Upper lobe of left lung (tissue), 6 donors: ENCODE data around the gene HSD11B2. TPM values are rescaled to one million over a fixed set of nuclear protein-coding genes. Genes with fewer than 3 reads are reported as not detected.

Experiments used
- ATAC-seq, 2 donors: fragments of 200-7000 bp; cut with Tn5 transposase; one replicate each; pipeline ENCODE4 v1.9.1; 2022; ENCODE audit warnings: mild to moderate bottlenecking in 2 of 2, moderate library complexity in 2 of 2; ENCODE audit not compliant: low FRiP score in 2 of 2
- DNase-seq, 2 donors: peaks; one replicate each; pipeline ENCODE4 v3.0.0-alpha.2; 2019 to 2020
- H3K27ac ChIP-seq, 4 donors: fragments of 200-600 bp; sonication (generic); one replicate each; pipeline ENCODE4 v1.5.1; 2016 to 2019
- H3K27me3 ChIP-seq, 4 donors: fragments of 200-600 bp; sonication (generic); one replicate each; pipeline ENCODE4 v1.5.1; 2017 to 2019
- H3K36me3 ChIP-seq, 4 donors: fragments of 200-600 bp; sonication (generic); one replicate each; pipeline ENCODE4 v1.5.1; 2016 to 2019
- H3K4me1 ChIP-seq, 4 donors: fragments of 200-600 bp; sonication (generic); one replicate each; pipeline ENCODE4 v1.5.1; 2018 to 2019
- H3K4me3 ChIP-seq, 4 donors: fragments of 200-600 bp; sonication (generic); one replicate each; pipeline ENCODE4 v1.5.1; 2017 to 2019; ENCODE audit warnings: mild to moderate bottlenecking in 2 of 4, moderate library complexity in 1 of 4
- H3K9me3 ChIP-seq, 4 donors: fragments of 200-600 bp; sonication (generic); one replicate each; pipeline ENCODE4 v1.5.1; 2018 to 2019
- EP300 ChIP-seq, 4 donors: sonication (generic); formaldehyde crosslinking; IDR thresholded peaks; one replicate each; pipeline ENCODE4 v1.5.1; 2017; ENCODE audit warnings: antibody characterized with exemption in 4 of 4, control low read depth in 2 of 4
- POLR2A ChIP-seq, 4 donors: fragments of 450-650 bp; IDR thresholded peaks; one replicate each; pipeline ENCODE4 v1.5.1; 2016 to 2017; ENCODE audit warnings: antibody characterized with exemption in 4 of 4, mild to moderate bottlenecking in 2 of 4
- POLR2AphosphoS5 ChIP-seq, 2 donors: sonication (generic); formaldehyde crosslinking; IDR thresholded peaks; one replicate each; pipeline ENCODE4 v1.5.1; 2017; ENCODE audit warnings: antibody characterized with exemption in 2 of 2
- WGBS, 2 donors: methylation state at CpG; one replicate each; pipeline ENCODE4 v1.1.5; 2017 to 2018; 5-methylcytosine and 5-hydroxymethylcytosine counted together
- total RNA-seq, 6 donors: library from RNA; depleted of rRNA in 4 of 6; stranded (reverse); fragments of >200 nt in 4 of 6; gene quantifications; one replicate each; pipeline versions ENCODE4 v1.1.0 to v1.2.1, GENCODE V29; 2016 to 2021
- TF ChIP-seq, protein P1 (sequence below), 6 experiments: fragments of 450-650 bp in 4 of 6; fragments of 200-600 bp in 2 of 6; sonication (generic) in 2 of 6; IDR thresholded peaks; one replicate each; pipeline ENCODE4 v1.5.1; 2016 to 2019; ENCODE audit warnings: antibody characterized with exemption in 6 of 6
- donor health status: DM: no; HTN: no; CAD: no; lungs with moderate emphysema.
- donor health status: DM: no; HTN: yes; CAD: no; lungs with severe emphysema.

HSD11B2 gene
- total RNA-seq, 6 donors from 2014 or later, result 0.78 to 5.0 (median 1.6) TPM

DNA sequence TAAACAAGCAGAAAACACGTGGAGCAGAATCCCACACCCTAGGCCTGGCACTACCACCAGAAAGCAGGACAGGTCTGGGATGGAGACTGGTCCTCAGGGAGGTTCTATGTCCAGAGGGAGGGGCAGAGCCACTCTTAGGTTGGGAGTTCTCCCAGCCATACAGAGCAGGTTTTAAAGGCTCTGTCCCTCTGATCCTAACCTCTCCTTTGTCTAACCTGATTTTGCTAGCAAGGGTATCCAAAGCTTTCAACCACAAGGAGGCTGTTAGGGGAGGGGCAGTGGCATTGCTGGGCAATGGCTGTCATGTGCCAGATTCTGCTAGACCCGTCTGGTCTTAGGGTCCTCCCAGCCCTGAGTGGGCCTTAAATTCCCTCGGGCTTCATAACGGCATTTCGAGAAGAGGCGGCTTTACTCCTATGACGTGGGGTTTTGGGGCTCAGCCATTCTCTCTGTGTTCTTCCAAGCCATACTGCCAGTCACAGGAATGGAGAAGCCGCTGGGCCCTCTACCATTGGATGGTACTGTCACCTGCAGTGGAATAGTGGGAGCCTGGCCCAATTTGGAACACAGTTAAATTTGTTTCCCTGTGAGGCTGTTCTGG lies 43.3 kb upstream of the HSD11B2 start:
- Histone ChIP-seq H3K4me3 (no peak overlapping the region), H3K27me3 (no peaks in the 10 kb centered on the region), H3K4me1 (peaks cover 14 to 26% (median 21%) of the 10 kb centered on the region in 4 donors), H3K27ac (no peak overlapping the region), H3K36me3 (no peaks in the 10 kb centered on the region), H3K9me3 (no peaks in the 10 kb centered on the region)
- ATAC-seq (no peak), DNase-seq (no peak)
- 81 to 88% methylated on average over 6 to 8 of the region's 8 CpGs for WGBS, 2 donors
- TF ChIP-seq POLR2AphosphoS5 (IDR thresholded peaks at IDR 0.05) (no peak), POLR2A (IDR thresholded peaks at IDR 0.05) (no peak), EP300 (IDR thresholded peaks at IDR 0.05) (no peak)
- TF ChIP-seq, protein P1, sequence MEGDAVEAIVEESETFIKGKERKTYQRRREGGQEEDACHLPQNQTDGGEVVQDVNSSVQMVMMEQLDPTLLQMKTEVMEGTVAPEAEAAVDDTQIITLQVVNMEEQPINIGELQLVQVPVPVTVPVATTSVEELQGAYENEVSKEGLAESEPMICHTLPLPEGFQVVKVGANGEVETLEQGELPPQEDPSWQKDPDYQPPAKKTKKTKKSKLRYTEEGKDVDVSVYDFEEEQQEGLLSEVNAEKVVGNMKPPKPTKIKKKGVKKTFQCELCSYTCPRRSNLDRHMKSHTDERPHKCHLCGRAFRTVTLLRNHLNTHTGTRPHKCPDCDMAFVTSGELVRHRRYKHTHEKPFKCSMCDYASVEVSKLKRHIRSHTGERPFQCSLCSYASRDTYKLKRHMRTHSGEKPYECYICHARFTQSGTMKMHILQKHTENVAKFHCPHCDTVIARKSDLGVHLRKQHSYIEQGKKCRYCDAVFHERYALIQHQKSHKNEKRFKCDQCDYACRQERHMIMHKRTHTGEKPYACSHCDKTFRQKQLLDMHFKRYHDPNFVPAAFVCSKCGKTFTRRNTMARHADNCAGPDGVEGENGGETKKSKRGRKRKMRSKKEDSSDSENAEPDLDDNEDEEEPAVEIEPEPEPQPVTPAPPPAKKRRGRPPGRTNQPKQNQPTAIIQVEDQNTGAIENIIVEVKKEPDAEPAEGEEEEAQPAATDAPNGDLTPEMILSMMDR (IDR thresholded peaks at IDR 0.05), result no peak

DNA sequence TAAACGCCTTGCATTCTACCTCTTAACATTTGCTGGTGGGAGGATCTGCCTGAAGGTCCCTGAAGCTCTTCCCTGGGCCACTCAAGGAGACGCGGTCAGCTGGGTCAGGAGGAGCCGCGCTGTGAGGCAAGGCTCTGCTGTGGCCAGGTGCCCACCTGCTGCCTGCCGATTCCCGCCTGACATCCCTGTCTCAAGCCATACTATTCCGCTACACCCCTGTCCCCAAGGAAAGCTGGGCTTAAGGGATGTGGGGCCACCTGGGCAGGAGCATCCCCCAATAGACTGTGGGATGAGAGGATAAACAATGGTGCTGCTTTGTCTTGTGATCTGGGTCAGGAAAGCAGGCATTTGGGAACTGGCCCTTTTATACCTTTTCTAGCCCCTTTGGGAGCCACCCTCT lies 42.7 kb upstream of the HSD11B2 start:
- DNase-seq (peak in 1 of 2 donors; percentile 38), ATAC-seq (no peak)
- Histone ChIP-seq H3K4me1 (peaks cover 20 to 32% (median 27%) of the 10 kb centered on the region in 4 donors), H3K9me3 (no peaks in the 10 kb centered on the region), H3K27me3 (no peaks in the 10 kb centered on the region), H3K36me3 (no peaks in the 10 kb centered on the region), H3K4me3 (no peak overlapping the region), H3K27ac (no peak overlapping the region)
- 81 to 95% methylated on average over 6 to 8 of the region's 8 CpGs for WGBS, 2 donors
- TF ChIP-seq EP300 (IDR thresholded peaks at IDR 0.05) (no peak), POLR2AphosphoS5 (IDR thresholded peaks at IDR 0.05) (no peak), POLR2A (IDR thresholded peaks at IDR 0.05) (no peak)
- TF ChIP-seq, protein P1 (IDR thresholded peaks at IDR 0.05), result no peak

DNA sequence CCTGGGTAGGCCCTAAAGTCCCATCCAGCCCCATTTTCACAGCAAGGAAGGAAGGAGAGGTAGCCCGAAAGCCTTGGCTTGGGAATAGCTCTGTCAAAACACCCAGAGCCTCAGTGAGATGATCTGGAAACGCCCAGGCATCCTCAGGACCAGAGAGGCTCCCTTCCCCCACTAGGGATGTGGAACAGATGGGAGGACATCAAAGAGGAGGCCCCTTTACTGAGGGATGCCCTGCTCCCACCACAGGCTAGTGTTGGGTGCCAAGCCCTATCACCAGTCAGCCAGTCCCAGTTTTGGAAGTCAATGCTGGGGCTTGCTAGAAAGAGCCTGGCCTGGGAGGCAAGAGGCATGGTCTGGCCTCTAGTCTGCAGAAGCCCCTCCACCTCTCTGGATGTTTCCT lies 42.3 kb upstream of the HSD11B2 start:
- 83% methylated on average over 2 of the region's 2 CpGs; no CpG with 5 or more reads in 1 of the 2 donors for WGBS, 2 donors
- Histone ChIP-seq H3K4me1 (peaks cover 21 to 36% (median 31%) of the 10 kb centered on the region in 4 donors), H3K36me3 (no peaks in the 10 kb centered on the region), H3K4me3 (no peak overlapping the region), H3K9me3 (no peaks in the 10 kb centered on the region), H3K27me3 (peaks cover 0 to 3% (median under 1%) of the 10 kb centered on the region in 4 donors), H3K27ac (no peak overlapping the region)
- DNase-seq, result no peak
- TF ChIP-seq POLR2A (IDR thresholded peaks at IDR 0.05) (no peak), POLR2AphosphoS5 (IDR thresholded peaks at IDR 0.05) (no peak), EP300 (IDR thresholded peaks at IDR 0.05) (no peak)
- TF ChIP-seq, protein P1 (IDR thresholded peaks at IDR 0.05), result no peak
- ATAC-seq, result no peak

DNA sequence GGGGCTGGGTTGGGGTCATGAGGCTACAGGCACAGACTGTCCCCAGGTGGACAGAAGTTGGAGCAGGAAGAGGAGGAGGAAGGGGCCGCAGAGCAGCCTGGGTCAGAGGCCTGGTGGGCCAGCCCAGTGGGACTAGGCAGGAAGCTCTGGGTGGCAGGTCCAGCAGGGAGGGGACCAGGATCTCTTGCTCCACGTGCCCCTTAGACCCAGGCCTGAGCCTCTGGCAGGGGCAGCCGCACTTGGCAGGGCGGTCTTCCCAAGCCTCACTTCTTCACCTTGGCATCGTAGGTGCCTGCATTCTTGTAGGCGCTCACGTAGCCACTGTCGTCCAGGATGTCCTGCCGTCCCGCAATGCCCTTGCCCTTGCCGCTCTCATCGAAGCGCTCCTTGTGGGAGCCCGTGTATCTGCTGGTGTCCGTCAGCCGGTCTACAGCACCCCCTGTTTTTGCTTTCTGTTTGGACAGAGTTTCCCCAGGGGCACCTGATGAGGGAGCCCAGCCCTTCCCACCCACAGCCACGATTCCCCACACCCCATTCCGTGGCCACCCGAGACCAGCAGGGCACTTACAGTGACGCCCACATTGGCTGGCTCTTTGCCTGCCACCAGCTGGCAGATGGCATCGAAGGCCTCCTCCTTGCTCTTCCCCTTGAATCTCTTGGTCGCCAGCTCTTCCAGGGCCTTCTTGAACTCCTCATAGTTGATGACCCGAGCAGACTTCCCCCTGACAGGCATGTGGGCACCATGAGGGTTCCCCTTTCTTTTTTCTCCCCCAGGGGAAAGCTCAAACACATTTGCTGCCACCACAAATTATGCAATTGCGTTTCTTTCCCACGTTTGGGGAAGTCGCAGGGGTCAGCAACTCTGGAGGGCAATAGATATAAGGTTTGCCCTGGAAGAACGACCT lies 40.8 kb upstream of the HSD11B2 start:
- peak; percentile 57 to 61 for DNase-seq

More for the DNA sequence above, 40.8 kb upstream of the HSD11B2 start:
- Histone ChIP-seq H3K27me3 (peaks cover 0 to 13% (median 2%) of the 10 kb centered on the region in 4 donors), H3K27ac (peak overlapping the region; percentile 7 to 35 (median 18)), H3K4me1 (peaks cover 27 to 52% (median 42%) of the 10 kb centered on the region in 4 donors), H3K36me3 (no peaks in the 10 kb centered on the region), H3K4me3 (no peak overlapping the region), H3K9me3 (no peaks in the 10 kb centered on the region)
- WGBS, 2 donors, result 72 to 75% methylated on average over 23 to 27 of the region's 27 CpGs
- TF ChIP-seq EP300 (IDR thresholded peaks at IDR 0.05) (no peak), POLR2AphosphoS5 (IDR thresholded peaks at IDR 0.05) (no peak), POLR2A (IDR thresholded peaks at IDR 0.05) (peak in 1 of 4 donors; percentile 5)
- TF ChIP-seq, protein P1 (IDR thresholded peaks at IDR 0.05), result no peak
- ATAC-seq, result peak in 1 of 2 donors; percentile 44
